ENCODE data around the gene AHDC1. TPM values are rescaled to one million over a fixed set of nuclear protein-coding genes. Genes with fewer than 3 reads are reported as not detected.

AHDC1 gene
- polyA plus RNA-seq, 1 donor from 2014 or later: 5.3 TPM

GRCh38 chr1:27632387-27633297, 28.7 kb upstream of the AHDC1 start:
- Histone ChIP-seq H3K4me3 (ENCODE audit: low read length) (no peak overlapping the region), H4K20me1 (ENCODE audit: insufficient read depth) (no peaks in the 10 kb centered on the region), H3F3A (ENCODE audit: insufficient read depth, low read length, poor library complexity, severe bottlenecking) (no peaks in the 10 kb centered on the region), H3K79me2 (replicated peaks; ENCODE audit: insufficient read depth, low read length) (no peaks in the 10 kb centered on the region), H3K27ac (ENCODE audit: low read length) (no peak overlapping the region), H3K4me2 (ENCODE audit: low read length) (no peak overlapping the region), H3K36me3 (ENCODE audit: insufficient read depth, low read length) (no peaks in the 10 kb centered on the region), H3K9ac (ENCODE audit: low read length) (no peak overlapping the region), H3K9me3 (ENCODE audit: low read length) (no peaks in the 10 kb centered on the region), H2AFZ (ENCODE audit: low read depth, low read length) (no peak overlapping the region), H3K27me3 (ENCODE audit: insufficient read depth, low read depth, low read length) (peaks cover 35% of the 10 kb centered on the region), H3K9me2 (ENCODE audit: insufficient read depth, low read length) (no peaks in the 10 kb centered on the region)
- TF ChIP-seq EZH2 (IDR thresholded peaks at IDR 0.05; ENCODE audit: borderline replicate concordance, insufficient read depth, low read length, poor library complexity, severe bottlenecking) (no peak), MXI1 (conservative IDR thresholded peaks at IDR 0.05; ENCODE audit: poor library complexity, severe bottlenecking) (no peak), SMC3 (conservative IDR thresholded peaks at IDR 0.05; ENCODE audit: poor library complexity) (no peak), TAF1 (IDR thresholded peaks at IDR 0.05; ENCODE audit: low read depth) (no peak), CTCF (IDR thresholded peaks at IDR 0.05; ENCODE audit: poor library complexity, severe bottlenecking) (no peak), REST (IDR thresholded peaks at IDR 0.05; ENCODE audit: borderline replicate concordance) (no peak), EP300 (conservative IDR thresholded peaks at IDR 0.05; ENCODE audit: poor library complexity, severe bottlenecking) (no peak), POLR2AphosphoS5 (IDR thresholded peaks at IDR 0.05) (no peak), RAD21 (conservative IDR thresholded peaks at IDR 0.05) (no peak)

- Histone ChIP-seq H3K9ac (ENCODE audit: low read length) (no peak overlapping the region), H3K4me2 (ENCODE audit: low read length) (no peak overlapping the region), H3K36me3 (ENCODE audit: insufficient read depth, low read length) (no peaks in the 10 kb centered on the region), H3K79me2 (replicated peaks; ENCODE audit: insufficient read depth, low read length) (no peaks in the 10 kb centered on the region), H3K9me2 (ENCODE audit: insufficient read depth, low read length) (no peaks in the 10 kb centered on the region), H3K27ac (ENCODE audit: low read length) (no peak overlapping the region), H3K27me3 (ENCODE audit: insufficient read depth, low read depth, low read length) (peaks cover 35% of the 10 kb centered on the region), H4K20me1 (ENCODE audit: insufficient read depth) (no peaks in the 10 kb centered on the region), H2AFZ (ENCODE audit: low read depth, low read length) (no peak overlapping the region), H3K9me3 (ENCODE audit: low read length) (no peaks in the 10 kb centered on the region), H3F3A (ENCODE audit: insufficient read depth, low read length, poor library complexity, severe bottlenecking) (no peaks in the 10 kb centered on the region), H3K4me3 (ENCODE audit: low read length) (no peak overlapping the region)
- TF ChIP-seq RAD21 (conservative IDR thresholded peaks at IDR 0.05) (no peak), SMC3 (conservative IDR thresholded peaks at IDR 0.05; ENCODE audit: poor library complexity) (no peak), EZH2 (IDR thresholded peaks at IDR 0.05; ENCODE audit: borderline replicate concordance, insufficient read depth, low read length, poor library complexity, severe bottlenecking) (no peak), POLR2AphosphoS5 (IDR thresholded peaks at IDR 0.05) (no peak), TAF1 (IDR thresholded peaks at IDR 0.05; ENCODE audit: low read depth) (no peak), MXI1 (conservative IDR thresholded peaks at IDR 0.05; ENCODE audit: poor library complexity, severe bottlenecking) (no peak), CTCF (IDR thresholded peaks at IDR 0.05; ENCODE audit: poor library complexity, severe bottlenecking) (no peak), EP300 (conservative IDR thresholded peaks at IDR 0.05; ENCODE audit: poor library complexity, severe bottlenecking) (no peak), REST (IDR thresholded peaks at IDR 0.05; ENCODE audit: borderline replicate concordance) (no peak)
These were observed 27.0 kb upstream of the AHDC1 start for GRCh38 chr1:27630859-27631491.

Measured in neural cell (in vitro differentiated cells).